GM23248 (cell line): ENCODE measurements around the gene PRKACB.

Experiments used
- EZH2 ChIP-seq: fragments of 200-600 bp; sonication (generic); IDR thresholded peaks from 2 replicates; pipeline ENCODE4 v1.6.1; 2018; ENCODE audit warnings: antibody characterized with exemption, mild to moderate bottlenecking; ENCODE audit not compliant: insufficient read depth, poor library complexity, severe bottlenecking
- EZH2phosphoT487 ChIP-seq: fragments of 200-600 bp; sonication (generic); IDR thresholded peaks from 2 replicates; pipeline ENCODE4 v1.6.1; 2018; ENCODE audit warnings: antibody characterized with exemption, moderate library complexity, mild to moderate bottlenecking, low read depth; ENCODE audit not compliant: insufficient read depth

- no peak for TF ChIP-seq EZH2
- TF ChIP-seq EZH2phosphoT487: no peak
Measured at GRCh38 chr1:84286071-84286470, 142.0 kb downstream of the PRKACB start.
